HAP-1 (cell line): Measurements from ENCODE around the gene WDR11.
A peak's percentile ranks its signal among the peaks of the same experiment; 100 is the strongest.

Source experiments
- DNase-seq, 2 experiments: peaks; one replicate each; pipeline ENCODE4 v3.0.0-alpha.2; 2016 to 2020; ENCODE audit warnings: low spot score in 2 of 2
- H3K27me3 ChIP-seq: fragments of 250-450 bp; sonication (Bioruptor Pico); 2 replicates; pipeline ENCODE4 v1.5.1; 2020; ENCODE audit warnings: low read depth, mild to moderate bottlenecking, moderate library complexity
- H3K36me3 ChIP-seq: fragments of 250-450 bp; sonication (Bioruptor Pico); replicated peaks from 2 replicates; pipeline ENCODE4 v1.5.1; 2020; ENCODE audit warnings: mild to moderate bottlenecking
- H3K4me1 ChIP-seq: fragments of 250-450 bp; sonication (Bioruptor Pico); 2 replicates; pipeline ENCODE4 v1.5.1; 2020; ENCODE audit warnings: mild to moderate bottlenecking
- H3K4me3 ChIP-seq: fragments of 250-450 bp; sonication (Bioruptor Pico); 2 replicates; pipeline ENCODE4 v1.5.1; 2020; ENCODE audit warnings: mild to moderate bottlenecking, moderate library complexity
- H3K9me3 ChIP-seq: fragments of 250-450 bp; sonication (Bioruptor Pico); 2 replicates; pipeline ENCODE4 v1.5.1; 2020; ENCODE audit warnings: mild to moderate bottlenecking, moderate library complexity
- in situ Hi-C: fragments of 300-500 bp; cut with MboI; formaldehyde crosslinking; loops from 3 replicates; pipeline ENCODE4 v1.14.3; 2020; ENCODE audit warnings: low sequenced_read_pairs, inconsistent platforms, mixed read lengths

The WDR11 gene

GRCh38 chr10:120825878-120826769 is 25.0 kb upstream of the WDR11 start:
- H3K9me3 ChIP-seq: no peaks in the 10 kb centered on the region
- peak in 1 of 2 experiments; percentile 22 for DNase-seq
- peaks cover 2% of the 10 kb centered on the region; the same call in 1 of the 2 replicates for H3K4me1 ChIP-seq
- H3K36me3 ChIP-seq: no peaks in the 10 kb centered on the region
- no peaks in the 10 kb centered on the region for H3K27me3 ChIP-seq
- no peak overlapping the region for H3K4me3 ChIP-seq
- in situ Hi-C loops: no loop called here

- Histone ChIP-seq H3K9me3 (no peaks in the 10 kb centered on the region), H3K36me3 (no peaks in the 10 kb centered on the region), H3K27me3 (no peaks in the 10 kb centered on the region), H3K4me1 (peaks cover 2% of the 10 kb centered on the region; the same call in 1 of the 2 replicates), H3K4me3 (no peak overlapping the region)
- DNase-seq: no peak
- in situ Hi-C loops: no loop called here
Observed at GRCh38 chr10:120827251-120827875, 23.8 kb upstream of the WDR11 start.

- no peaks in the 10 kb centered on the region for H3K27me3 ChIP-seq
- H3K4me3 ChIP-seq: no peak overlapping the region
- in situ Hi-C loops: no loop called here
- DNase-seq: no peak
- peaks cover 2% of the 10 kb centered on the region; the same call in 1 of the 2 replicates for H3K4me1 ChIP-seq
- H3K9me3 ChIP-seq: no peaks in the 10 kb centered on the region
- no peaks in the 10 kb centered on the region for H3K36me3 ChIP-seq
Observed at GRCh38 chr10:120828763-120829319, 22.3 kb upstream of the WDR11 start.

- in situ Hi-C loops: no loop called here
- H3K4me1 ChIP-seq: no peaks in the 10 kb centered on the region
- no peak overlapping the region for H3K4me3 ChIP-seq
- no peak for DNase-seq
- no peaks in the 10 kb centered on the region for H3K27me3 ChIP-seq
- H3K36me3 ChIP-seq: no peaks in the 10 kb centered on the region
- H3K9me3 ChIP-seq: no peaks in the 10 kb centered on the region
Observed at GRCh38 chr10:120832106-120832505, 19.1 kb upstream of the WDR11 start.

- no peaks in the 10 kb centered on the region for H3K27me3 ChIP-seq
- H3K4me3 ChIP-seq: no peak overlapping the region
- H3K36me3 ChIP-seq: no peaks in the 10 kb centered on the region
- no peaks in the 10 kb centered on the region for H3K9me3 ChIP-seq
- in situ Hi-C loops: no loop called here
- no peaks in the 10 kb centered on the region for H3K4me1 ChIP-seq
- DNase-seq: no peak
Observed at GRCh38 chr10:120833222-120833928, 17.8 kb upstream of the WDR11 start.

- Histone ChIP-seq H3K9me3 (no peaks in the 10 kb centered on the region), H3K4me3 (no peak overlapping the region), H3K4me1 (no peaks in the 10 kb centered on the region), H3K36me3 (no peaks in the 10 kb centered on the region), H3K27me3 (no peaks in the 10 kb centered on the region)
- no peak for DNase-seq
- in situ Hi-C loops: no loop called here
Observed at GRCh38 chr10:120835603-120836002, 15.6 kb upstream of the WDR11 start.

GRCh38 chr10:120838941-120839340 is 12.2 kb upstream of the WDR11 start:
- Histone ChIP-seq H3K9me3 (no peaks in the 10 kb centered on the region), H3K4me1 (no peaks in the 10 kb centered on the region), H3K27me3 (peaks cover 7% of the 10 kb centered on the region), H3K4me3 (no peak overlapping the region), H3K36me3 (no peaks in the 10 kb centered on the region)
- in situ Hi-C loops: no loop called here
- no peak for DNase-seq

- no peaks in the 10 kb centered on the region for H3K9me3 ChIP-seq
- no peak overlapping the region for H3K4me3 ChIP-seq
- in situ Hi-C loops: no loop called here
- peaks cover 13% of the 10 kb centered on the region for H3K27me3 ChIP-seq
- no peaks in the 10 kb centered on the region for H3K36me3 ChIP-seq
- no peaks in the 10 kb centered on the region for H3K4me1 ChIP-seq
- DNase-seq: no peak
Observed at GRCh38 chr10:120841522-120842189, 9.5 kb upstream of the WDR11 start.

- in situ Hi-C loops: no loop called here
- H3K27me3 ChIP-seq: no peaks in the 10 kb centered on the region
- no peak for DNase-seq
- no peaks in the 10 kb centered on the region for H3K9me3 ChIP-seq
- H3K4me3 ChIP-seq: no peak overlapping the region
- H3K4me1 ChIP-seq: 0 out of 2 replicates have a peak, but pooled peaks cover 4% of the 10 kb centered on the region
- peaks cover 31% of the 10 kb centered on the region for H3K36me3 ChIP-seq
Observed at GRCh38 chr10:120854388-120854787, 3.2 kb downstream of the WDR11 start.

- no peak overlapping the region for H3K4me3 ChIP-seq
- in situ Hi-C loops: no loop called here
- no peaks in the 10 kb centered on the region for H3K4me1 ChIP-seq
- no peaks in the 10 kb centered on the region for H3K9me3 ChIP-seq
- H3K27me3 ChIP-seq: no peaks in the 10 kb centered on the region
- H3K36me3 ChIP-seq: peaks cover 26% of the 10 kb centered on the region
- DNase-seq: no peak
Observed at GRCh38 chr10:120861178-120861855, 10.2 kb downstream of the WDR11 start.

- Histone ChIP-seq H3K4me1 (no peaks in the 10 kb centered on the region), H3K9me3 (no peaks in the 10 kb centered on the region), H3K36me3 (peaks cover 26% of the 10 kb centered on the region), H3K27me3 (no peaks in the 10 kb centered on the region), H3K4me3 (no peak overlapping the region)
- DNase-seq: no peak
- in situ Hi-C loops: no loop called here
Observed at GRCh38 chr10:120873741-120874140, 22.6 kb downstream of the WDR11 start.

- DNase-seq: no peak
- Histone ChIP-seq H3K36me3 (peaks cover 8% of the 10 kb centered on the region; the same call in 1 of the 2 replicates), H3K4me1 (no peaks in the 10 kb centered on the region), H3K4me3 (no peak overlapping the region), H3K27me3 (no peaks in the 10 kb centered on the region), H3K9me3 (no peaks in the 10 kb centered on the region)
- in situ Hi-C loops: no loop called here
Observed at GRCh38 chr10:120883071-120883470, 31.9 kb downstream of the WDR11 start.

- no peaks in the 10 kb centered on the region for H3K4me1 ChIP-seq
- no peak for DNase-seq
- H3K36me3 ChIP-seq: peaks cover 12% of the 10 kb centered on the region
- H3K4me3 ChIP-seq: no peak overlapping the region
- no peaks in the 10 kb centered on the region for H3K9me3 ChIP-seq
- in situ Hi-C loops: no loop called here
- H3K27me3 ChIP-seq: no peaks in the 10 kb centered on the region
Observed at GRCh38 chr10:120887482-120887881, 36.3 kb downstream of the WDR11 start.
